K562 (cell line): ENCODE results near the gene LIN28B. TPM values are rescaled to one million over a fixed set of nuclear protein-coding genes. Genes with fewer than 3 reads are reported as not detected.

Source experiments
- ATAC-seq: fragments of 200-7000 bp; cut with Tn5 transposase; 3 replicates; pipeline ENCODE4 v1.9.1; 2020; ENCODE audit warnings: moderate library complexity
- BruUV-seq: library from RNA; stranded (reverse); fragments of 400-500 nt; replicated peaks from 2 replicates; lab custom pipeline; 2021; lab: Mats Ljungman, UMichigan
- CTCF ChIA-PET: fragments of 300-600 bp; formaldehyde crosslinking; extraction: SDS; loops from one replicate; lab custom pipeline; 2021; ENCODE audit warnings: low intra/inter-chr PET ratio; lab: Yijun Ruan, JAX
- POLR2A ChIA-PET: fragments of 300-600, 350-650 bp; sonication (Branson Sonifier 250); formaldehyde crosslinking; extraction: SDS; loops from one replicate; lab custom pipeline; 2021; ENCODE audit warnings: antibody characterized with exemption, inconsistent platforms; lab: Yijun Ruan, JAX
- DNase-seq, 4 experiments: peaks; one replicate each; pipeline versions ENCODE4 v3.0.0 to v3.0.0-alpha.2; 2011 to 2018; ENCODE audit warnings: low spot score in 3 of 4, mixed read lengths in 3 of 4; ENCODE audit errors: extremely low read depth in 1 of 4
- FAIRE-seq: peaks from 2 replicates; lab custom pipeline; 2011; peaks lifted over from hg19 to GRCh38; lab: Jason Lieb, UNC
- H2AFZ ChIP-seq: 2 replicates; pipeline ENCODE4 v1.6.0; 2011; ENCODE audit warnings: low read depth, low read length, control low read depth, inconsistent platforms
- H3K27ac ChIP-seq: fragments of 200-600 bp; 3 replicates; pipeline ENCODE4 v1.8.0; 2011; ENCODE audit warnings: low read depth, mild to moderate bottlenecking, control low read depth, inconsistent platforms, low read length, moderate library complexity, mixed read lengths; ENCODE audit errors: extremely low read depth
- H3K27me3 ChIP-seq, 2 experiments: fragments of 300-600 bp in 1 of 2; 2 replicates in 1 of 2; 3 replicates in 1 of 2; pipeline versions ENCODE4 v1.6.0 to v1.8.0; 2011; ENCODE audit warnings: inconsistent platforms in 2 of 2, low read length in 2 of 2, mild to moderate bottlenecking in 1 of 2, mixed read lengths in 1 of 2, moderate library complexity in 1 of 2; ENCODE audit not compliant: control insufficient read depth in 2 of 2, insufficient read depth in 2 of 2
- H3K36me3 ChIP-seq: fragments of 300-600 bp; 3 replicates; pipeline ENCODE4 v1.8.0; 2011; ENCODE audit warnings: mild to moderate bottlenecking, low read length, inconsistent platforms; ENCODE audit not compliant: control insufficient read depth, insufficient read depth
- H3K4me1 ChIP-seq, 2 experiments: fragments of 200-600 bp in 1 of 2; replicated peaks in 1 of 2; 2 replicates in 1 of 2; 3 replicates in 1 of 2; pipeline versions ENCODE4 v1.5.1 to v1.8.0; 2011; ENCODE audit warnings: inconsistent platforms in 2 of 2, low read length in 2 of 2, mild to moderate bottlenecking in 1 of 2, mixed read lengths in 1 of 2, moderate library complexity in 1 of 2; ENCODE audit not compliant: control insufficient read depth in 2 of 2, insufficient read depth in 2 of 2
- H3K4me2 ChIP-seq: 2 replicates; pipeline ENCODE4 v1.6.1; 2011; ENCODE audit warnings: low read length, control low read depth, inconsistent platforms, mixed read lengths; ENCODE audit not compliant: insufficient read depth
- H3K4me3 ChIP-seq: fragments of 200-600 bp; sonication (generic), shearing (Covaris generic); 2 replicates; pipeline ENCODE4 v1.5.1; 2016; ENCODE audit warnings: control low read depth, inconsistent platforms
- H3K79me2 ChIP-seq: fragments of 200-600 bp; 3 replicates; pipeline ENCODE4 v1.8.0; 2011; ENCODE audit warnings: low read length, inconsistent platforms; ENCODE audit not compliant: control insufficient read depth, insufficient read depth
- H3K9ac ChIP-seq, 2 experiments: 2 replicates each; pipeline versions ENCODE4 v1.6.0 to v1.6.1; 2011; ENCODE audit warnings: low read depth in 2 of 2, low read length in 2 of 2, control low read depth in 1 of 2, inconsistent platforms in 1 of 2, mild to moderate bottlenecking in 1 of 2, mixed read lengths in 1 of 2; ENCODE audit not compliant: insufficient read depth in 1 of 2
- H3K9me1 ChIP-seq: one replicate; pipeline ENCODE4 v1.6.0; 2011; ENCODE audit warnings: inconsistent platforms, mild to moderate bottlenecking, low read length, moderate library complexity; ENCODE audit not compliant: control insufficient read depth, insufficient read depth
- H3K9me3 ChIP-seq: replicated peaks from 2 replicates; pipeline ENCODE4 v1.5.1; 2011; ENCODE audit warnings: low read depth, low read length, inconsistent platforms; ENCODE audit not compliant: control insufficient read depth, insufficient read depth
- H4K20me1 ChIP-seq: replicated peaks from 2 replicates; pipeline ENCODE4 v1.6.1; 2011; ENCODE audit warnings: low read length, inconsistent platforms, mixed read lengths; ENCODE audit not compliant: control insufficient read depth, insufficient read depth
- NR3C1 ChIP-seq: sonication (generic); formaldehyde crosslinking; IDR thresholded peaks from 2 replicates; pipeline ENCODE4 v1.8.1; 2022; ENCODE audit warnings: missing genetic modification reagents
- NR4A1 ChIP-seq, 2 experiments: fragments of 250-450 bp in 1 of 2; fragments of 450-650 bp in 1 of 2; sonication (Bioruptor Pico) in 1 of 2; IDR thresholded peaks; 2 replicates each; pipeline versions ENCODE4 v1.4.0 to v1.6.1; 2016 to 2020; ENCODE audit warnings: mild to moderate bottlenecking in 2 of 2, missing compliant biosample characterization in 1 of 2, missing genetic modification characterization in 1 of 2, moderate library complexity in 1 of 2
- POLR2B ChIP-seq: fragments of 450-650 bp; IDR thresholded peaks from 2 replicates; pipeline ENCODE4 v1.6.1; 2018; ENCODE audit warnings: low read depth; ENCODE audit not compliant: partially characterized antibody
- POLR3A ChIP-seq: IDR thresholded peaks from 2 replicates; pipeline ENCODE4 v1.6.1; 2011; ENCODE audit warnings: borderline replicate concordance, mild to moderate bottlenecking, moderate library complexity; ENCODE audit not compliant: insufficient read length, insufficient read depth; ENCODE audit errors: extremely low read depth
- TRIM28 ChIP-seq: fragments of 450-650 bp; IDR thresholded peaks from 2 replicates; pipeline ENCODE4 v1.6.1; 2017
- ZNF431 ChIP-seq: sonication (generic); formaldehyde crosslinking; IDR thresholded peaks from 2 replicates; pipeline ENCODE4 v1.8.0; 2022; ENCODE audit warnings: mild to moderate bottlenecking, missing genetic modification reagents
- ZNF584 ChIP-seq: fragments of 200-800 bp; sonication (Bioruptor generic); IDR thresholded peaks from 2 replicates; pipeline ENCODE4 v1.6.1; 2016; ENCODE audit warnings: low read depth, mild to moderate bottlenecking, missing genetic modification characterization, missing compliant biosample characterization
- WGBS: fragments of 100-300 bp; shearing (Covaris generic); methylation state at CpG from one replicate; pipeline ENCODE4 v1.1.6; 2016; ENCODE audit warnings: low coverage, mixed read lengths; ENCODE audit not compliant: insufficient coverage; ENCODE audit errors: missing lambda C conversion rate; 5-methylcytosine and 5-hydroxymethylcytosine counted together
- in situ Hi-C: fragments of 300-500 bp; cut with MboI; formaldehyde crosslinking; loops from 4 replicates; pipeline ENCODE4 v1.15.0; 2018; ENCODE audit warnings: inconsistent platforms, mixed read lengths
- intact Hi-C: fragments of 100-400 bp; cut with micrococcal nuclease; formaldehyde crosslinking; loops from 2 replicates; pipeline ENCODE4 v1.14.2; 2022
- polyA plus RNA-seq, 8 experiments: library from polyadenylated mRNA; depleted of rRNA in 4 of 8; stranded (reverse) in 5 of 8; unstranded in 3 of 8; fragments of >200 nt; fragmentation: Nextera tagmentation in 2 of 8; fragmentation: Illumina TruSeq in 1 of 8; extraction: Ambion mirVana in 2 of 8; extraction: Trizol in 1 of 8; gene quantifications; 2 replicates each; pipeline versions ENCODE4 v1.2.1 to v1.2.3, GENCODE V29; 2011 to 2014; ENCODE audit warnings: inconsistent platforms in 1 of 8, missing spikeins in 1 of 8
- total RNA-seq, 7 experiments: library from RNA; depleted of rRNA in 6 of 7; stranded (reverse); fragments of >200 nt in 6 of 7; fragmentation: Illumina TruSeq in 2 of 7; extraction: Trizol in 2 of 7; gene quantifications; 2 replicates each; pipeline versions ENCODE4 v1.2.1 to v1.2.3, GENCODE V29; 2011 to 2021; ENCODE audit warnings: low replicate concordance in 1 of 7
- TF ChIP-seq, protein P1 (sequence below), 2 experiments: fragments of 450-650 bp in 1 of 2; sonication (generic) in 1 of 2; formaldehyde crosslinking in 1 of 2; IDR thresholded peaks; 2 replicates each; pipeline versions ENCODE4 v1.7.1 to v1.9.0; 2016 to 2022; ENCODE audit warnings: inconsistent platforms in 1 of 2, mild to moderate bottlenecking in 1 of 2, missing genetic modification reagents in 1 of 2
- TF ChIP-seq, protein P2 (sequence below): fragments of 450-650 bp; IDR thresholded peaks from 2 replicates; pipeline ENCODE4 v1.6.1; 2014; ENCODE audit warnings: low read depth, mild to moderate bottlenecking, moderate library complexity, borderline replicate concordance

Gene LIN28B
- total and polyA plus RNA-seq, 9 of the 15 experiments (the other 6 are each of a cell fraction or from before 2014, with no cell fraction given), result 20.9 to 77.3 (median 42.1) TPM

DNA sequence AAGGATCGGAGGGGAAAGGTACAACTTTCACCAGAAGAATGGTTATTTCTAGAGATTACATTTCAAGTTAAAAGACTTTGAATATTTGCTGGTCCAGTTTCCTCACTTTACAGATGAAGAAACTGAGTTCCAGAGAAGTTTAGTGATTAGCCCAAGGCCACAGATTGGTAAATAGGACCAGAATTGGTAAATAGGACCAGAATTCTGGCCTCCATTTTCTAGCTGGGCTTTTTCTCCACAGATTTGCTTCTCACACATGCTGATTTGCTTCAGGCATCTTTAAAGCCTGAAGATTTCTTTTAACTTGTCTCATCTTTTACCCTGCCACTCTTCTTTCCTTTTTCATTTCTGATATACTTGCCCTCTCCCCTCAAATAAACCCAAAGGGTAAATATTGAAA, 5.2 kb upstream of the LIN28B start:
- Histone ChIP-seq H3K27ac (peak overlapping the region; percentile 98), H3K36me3 (no peaks in the 10 kb centered on the region), H3K4me3 (no peak overlapping the region), H4K20me1 (no peaks in the 10 kb centered on the region), H3K4me1 (peaks cover 6 to 8% of the 10 kb centered on the region in 2 experiments; a peak in 4 of 5 replicates), H3K27me3 (no peaks in the 10 kb centered on the region), H3K9ac (peak overlapping the region in 1 of 2 experiments; percentile 97; a peak in 3 of 4 replicates), H2AFZ (peak overlapping the region; percentile 93), H3K9me3 (no peaks in the 10 kb centered on the region), H3K79me2 (peaks cover 18% of the 10 kb centered on the region), H3K9me1 (no peaks in the 10 kb centered on the region), H3K4me2 (peak overlapping the region; percentile 37)
- no TSS peak for BruUV-seq
- in situ Hi-C loops (no loop called here), intact Hi-C loops (no loop called here)
- 14% methylated on average over 1 of the region's 1 CpG for WGBS
- no peak for ATAC-seq
- FAIRE-seq, result no peak
- CTCF ChIA-PET, result no interaction called here
- POLR2A ChIA-PET, result interaction anchor here (0.9 to 1.2 kb wide), 2 partner anchors 8 to 9 kb away, joined by 3 to 4 read pairs; no protein-coding TSS in a partner anchor
- DNase-seq, result peak in 1 of 4 experiments; percentile 37
- TF ChIP-seq NR3C1 (CRISPR knock-in tag) (no peak), ZNF431 (CRISPR knock-in tag) (no peak), ZNF584 (CRISPR knock-in tag) (no peak), POLR2B (no peak), TRIM28 (no peak), POLR3A (no peak), NR4A1 (CRISPR knock-in tag; IDR thresholded peaks at IDR 0.05) (no peak), NR4A1 (tag; IDR thresholded peaks at IDR 0.05) (peak; percentile 45; the same call in 1 of the 2 replicates)
- TF ChIP-seq, protein P1, sequence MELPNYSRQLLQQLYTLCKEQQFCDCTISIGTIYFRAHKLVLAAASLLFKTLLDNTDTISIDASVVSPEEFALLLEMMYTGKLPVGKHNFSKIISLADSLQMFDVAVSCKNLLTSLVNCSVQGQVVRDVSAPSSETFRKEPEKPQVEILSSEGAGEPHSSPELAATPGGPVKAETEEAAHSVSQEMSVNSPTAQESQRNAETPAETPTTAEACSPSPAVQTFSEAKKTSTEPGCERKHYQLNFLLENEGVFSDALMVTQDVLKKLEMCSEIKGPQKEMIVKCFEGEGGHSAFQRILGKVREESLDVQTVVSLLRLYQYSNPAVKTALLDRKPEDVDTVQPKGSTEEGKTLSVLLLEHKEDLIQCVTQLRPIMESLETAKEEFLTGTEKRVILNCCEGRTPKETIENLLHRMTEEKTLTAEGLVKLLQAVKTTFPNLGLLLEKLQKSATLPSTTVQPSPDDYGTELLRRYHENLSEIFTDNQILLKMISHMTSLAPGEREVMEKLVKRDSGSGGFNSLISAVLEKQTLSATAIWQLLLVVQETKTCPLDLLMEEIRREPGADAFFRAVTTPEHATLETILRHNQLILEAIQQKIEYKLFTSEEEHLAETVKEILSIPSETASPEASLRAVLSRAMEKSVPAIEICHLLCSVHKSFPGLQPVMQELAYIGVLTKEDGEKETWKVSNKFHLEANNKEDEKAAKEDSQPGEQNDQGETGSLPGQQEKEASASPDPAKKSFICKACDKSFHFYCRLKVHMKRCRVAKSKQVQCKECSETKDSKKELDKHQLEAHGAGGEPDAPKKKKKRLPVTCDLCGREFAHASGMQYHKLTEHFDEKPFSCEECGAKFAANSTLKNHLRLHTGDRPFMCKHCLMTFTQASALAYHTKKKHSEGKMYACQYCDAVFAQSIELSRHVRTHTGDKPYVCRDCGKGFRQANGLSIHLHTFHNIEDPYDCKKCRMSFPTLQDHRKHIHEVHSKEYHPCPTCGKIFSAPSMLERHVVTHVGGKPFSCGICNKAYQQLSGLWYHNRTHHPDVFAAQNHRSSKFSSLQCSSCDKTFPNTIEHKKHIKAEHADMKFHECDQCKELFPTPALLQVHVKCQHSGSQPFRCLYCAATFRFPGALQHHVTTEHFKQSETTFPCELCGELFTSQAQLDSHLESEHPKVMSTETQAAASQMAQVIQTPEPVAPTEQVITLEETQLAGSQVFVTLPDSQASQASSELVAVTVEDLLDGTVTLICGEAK (IDR thresholded peaks at IDR 0.05), result peak; percentile 37; the same call in 1 of the 2 replicates
- TF ChIP-seq, protein P1 (CRISPR knock-in tag; IDR thresholded peaks at IDR 0.05), result no peak
- TF ChIP-seq, protein P2, sequence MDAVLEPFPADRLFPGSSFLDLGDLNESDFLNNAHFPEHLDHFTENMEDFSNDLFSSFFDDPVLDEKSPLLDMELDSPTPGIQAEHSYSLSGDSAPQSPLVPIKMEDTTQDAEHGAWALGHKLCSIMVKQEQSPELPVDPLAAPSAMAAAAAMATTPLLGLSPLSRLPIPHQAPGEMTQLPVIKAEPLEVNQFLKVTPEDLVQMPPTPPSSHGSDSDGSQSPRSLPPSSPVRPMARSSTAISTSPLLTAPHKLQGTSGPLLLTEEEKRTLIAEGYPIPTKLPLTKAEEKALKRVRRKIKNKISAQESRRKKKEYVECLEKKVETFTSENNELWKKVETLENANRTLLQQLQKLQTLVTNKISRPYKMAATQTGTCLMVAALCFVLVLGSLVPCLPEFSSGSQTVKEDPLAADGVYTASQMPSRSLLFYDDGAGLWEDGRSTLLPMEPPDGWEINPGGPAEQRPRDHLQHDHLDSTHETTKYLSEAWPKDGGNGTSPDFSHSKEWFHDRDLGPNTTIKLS, result no peak
